HG02588 (cell line): Measurements from ENCODE around the gene PRPSAP1.
A peak's percentile ranks its signal among the peaks of the same experiment; 100 is the strongest.
"Not testable (repeated sequence)": the region's sequence is repeated elsewhere in the genome, so short reads cannot be mapped to it uniquely, and the experiment has no call there.

ENCODE experiments used
- ATAC-seq: cut with Tn5 transposase; IDR thresholded peaks from one replicate; pipeline ENCODE4 v1.9.1; 2021; ENCODE audit warnings: mild to moderate bottlenecking, moderate library complexity; ENCODE audit not compliant: unreplicated experiment

PRPSAP1 gene

DNA sequence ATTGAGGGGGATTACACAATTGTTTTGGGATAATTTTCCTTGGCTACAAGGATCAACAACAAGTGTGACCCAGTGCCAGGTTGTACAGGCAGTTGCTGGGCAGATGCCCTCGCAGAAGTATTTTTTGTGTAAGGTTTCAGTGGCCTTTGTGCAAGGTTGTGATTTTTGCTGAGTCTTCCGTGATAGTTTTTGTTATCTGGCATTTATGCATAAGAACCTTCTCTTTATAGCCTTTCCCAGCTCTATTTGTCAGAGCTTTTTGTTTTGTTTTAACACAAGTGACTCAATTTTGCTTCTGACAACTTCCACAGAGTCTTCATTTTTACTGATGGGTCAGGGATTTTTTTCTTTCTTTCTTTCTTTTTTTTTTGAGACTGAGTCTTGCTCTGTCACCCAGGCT, 6.7 kb upstream of the PRPSAP1 start:
- ATAC-seq = no peak

- ATAC-seq = not testable (repeated sequence)
Observed at GRCh38 chr17:76359776-76360175, 6.1 kb upstream of the PRPSAP1 start.

- no peak for ATAC-seq
Observed at GRCh38 chr17:76359375-76359774, 5.7 kb upstream of the PRPSAP1 start.

DNA sequence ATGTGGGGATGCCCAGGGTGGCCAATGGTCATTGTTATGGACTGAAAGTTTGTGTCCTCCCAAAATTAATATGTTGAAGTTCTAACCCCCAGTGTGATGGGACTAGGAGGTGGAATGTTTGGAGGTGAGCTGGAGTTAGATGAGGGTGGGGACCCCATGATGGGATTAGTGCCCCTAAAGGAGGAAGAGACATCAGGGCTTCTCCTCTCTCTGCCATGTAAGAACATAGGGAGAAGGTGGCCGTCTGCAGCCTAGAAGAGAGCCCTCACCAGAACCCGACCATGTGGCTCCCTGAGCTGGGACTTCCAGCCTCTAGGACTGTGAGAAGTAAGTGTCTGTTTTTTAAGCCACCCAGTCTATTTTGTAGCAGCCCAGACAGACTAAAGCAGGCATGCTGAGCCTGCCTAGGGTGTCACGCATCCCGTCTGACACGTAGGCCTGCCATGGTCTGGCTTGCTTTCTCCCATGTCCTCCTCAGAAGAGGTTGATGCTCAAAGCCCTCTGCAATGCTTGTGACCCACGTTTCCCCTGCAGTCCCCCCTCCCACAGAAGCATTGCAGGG, 4.0 kb upstream of the PRPSAP1 start:
- no peak for ATAC-seq

DNA sequence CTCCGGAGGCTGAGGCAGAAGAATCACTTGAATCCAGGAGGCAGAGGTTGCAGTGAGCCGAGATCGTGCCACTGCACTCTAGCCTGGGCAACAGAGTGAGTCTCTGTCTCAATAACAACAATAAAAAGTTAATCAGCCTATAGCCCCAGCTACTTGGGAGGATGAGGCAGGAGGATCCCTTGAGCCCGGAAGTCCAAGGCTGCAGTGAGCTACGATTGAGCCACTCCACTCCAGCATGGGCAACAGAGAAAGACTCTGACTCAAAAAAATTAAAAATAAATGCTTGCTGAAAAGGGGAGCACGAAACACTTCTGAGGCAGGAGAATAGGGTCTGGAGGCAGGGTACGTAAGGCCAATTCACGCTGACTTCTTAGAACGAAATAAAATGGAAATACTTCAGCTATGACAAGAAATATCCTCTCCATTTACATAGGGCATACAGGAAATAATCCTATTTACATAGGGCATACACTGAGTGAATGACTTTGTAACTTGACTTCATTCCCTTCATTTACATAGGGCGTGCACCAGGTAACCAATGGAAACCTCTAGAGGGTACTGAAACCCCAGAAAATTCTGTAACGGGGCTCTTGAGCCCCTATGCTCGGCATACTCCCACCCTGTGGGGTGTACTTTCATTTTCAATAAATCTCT, 3.2 kb upstream of the PRPSAP1 start:
- ATAC-seq = no peak

DNA sequence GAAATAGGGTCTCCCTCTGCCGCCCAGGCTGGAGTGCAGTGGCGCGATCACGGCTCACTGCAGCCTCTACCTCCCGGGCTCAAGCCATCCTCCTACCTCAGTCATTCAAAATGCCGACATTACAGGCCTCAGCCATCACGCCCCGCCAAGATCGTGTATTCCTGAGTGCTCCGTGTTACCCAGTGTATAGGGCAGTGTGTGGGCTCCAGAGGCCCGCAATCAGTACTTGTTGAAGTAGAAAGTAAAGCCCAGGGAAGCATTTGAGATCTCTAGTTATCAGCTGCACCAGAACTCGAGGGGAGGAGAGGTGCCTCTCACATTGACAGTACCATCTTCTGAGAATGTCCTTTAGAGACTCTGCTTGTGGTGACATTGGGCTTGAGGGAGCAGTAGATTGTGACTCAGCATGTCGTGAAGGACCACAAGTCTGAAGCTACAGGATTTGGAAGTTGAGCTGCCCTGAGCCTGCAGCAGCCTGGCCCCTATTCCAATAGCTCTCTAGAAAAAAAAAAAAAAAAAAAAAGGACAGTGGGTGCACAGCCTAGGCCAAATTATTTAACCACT, 1.1 kb upstream of the PRPSAP1 start:
- ATAC-seq = no peak

GRCh38 chr17:76354317-76354729, 607 bp upstream of the PRPSAP1 start:
- no peak for ATAC-seq

GRCh38 chr17:76353004-76353598, 615 bp downstream of the PRPSAP1 start:
- peak; percentile 22 for ATAC-seq

- no peak for ATAC-seq
Observed at GRCh38 chr17:76351526-76352071, 2.1 kb downstream of the PRPSAP1 start.

- no peak for ATAC-seq
Observed at GRCh38 chr17:76350463-76350862, 3.3 kb downstream of the PRPSAP1 start.

GRCh38 chr17:76346936-76347335, 6.8 kb downstream of the PRPSAP1 start:
- not testable (repeated sequence) for ATAC-seq

GRCh38 chr17:76345377-76345974, 8.2 kb downstream of the PRPSAP1 start:
- ATAC-seq = no peak

DNA sequence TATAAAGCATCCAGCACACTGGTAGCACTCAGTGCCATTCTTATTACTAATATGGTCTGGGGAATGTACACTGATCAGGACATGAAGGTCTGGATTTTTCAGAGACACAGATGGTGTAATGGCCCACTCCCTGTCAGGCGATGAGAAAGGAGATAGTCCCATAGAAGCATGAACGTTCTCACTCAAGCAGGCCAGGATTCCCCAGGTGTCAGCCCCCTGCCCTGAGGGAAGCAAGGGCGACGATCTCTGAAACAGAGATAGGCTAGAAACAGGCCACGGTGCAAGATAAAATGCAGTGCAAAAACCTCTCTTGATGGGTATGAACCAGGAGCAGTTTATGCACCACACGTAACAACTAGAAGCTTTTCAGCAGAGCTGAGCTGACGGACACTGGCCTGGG, 10.6 kb downstream of the PRPSAP1 start:
- no peak for ATAC-seq

GRCh38 chr17:76341301-76341700, 12.4 kb downstream of the PRPSAP1 start:
- ATAC-seq = no peak

DNA sequence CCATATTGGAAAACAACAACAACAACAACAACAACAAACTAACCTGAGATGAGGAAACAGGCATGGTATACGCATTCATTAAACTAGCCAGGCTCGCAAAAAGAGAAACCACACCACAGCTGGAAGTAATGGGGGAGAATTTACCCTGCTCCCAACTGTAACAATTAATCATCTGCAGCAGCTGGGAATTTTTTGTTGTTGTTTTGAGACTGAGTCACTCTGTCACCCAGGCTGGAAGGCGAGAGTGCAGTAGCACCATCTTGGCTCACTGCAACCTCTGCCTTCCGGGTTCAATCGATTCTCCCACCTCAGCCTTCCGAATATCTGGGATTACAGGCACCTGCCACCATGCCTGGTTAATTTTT, 16.3 kb downstream of the PRPSAP1 start:
- ATAC-seq = no peak

- no peak for ATAC-seq
Observed at GRCh38 chr17:76336756-76337412, 16.8 kb downstream of the PRPSAP1 start.

- no peak for ATAC-seq
Observed at GRCh38 chr17:76335716-76336381, 17.9 kb downstream of the PRPSAP1 start.

DNA sequence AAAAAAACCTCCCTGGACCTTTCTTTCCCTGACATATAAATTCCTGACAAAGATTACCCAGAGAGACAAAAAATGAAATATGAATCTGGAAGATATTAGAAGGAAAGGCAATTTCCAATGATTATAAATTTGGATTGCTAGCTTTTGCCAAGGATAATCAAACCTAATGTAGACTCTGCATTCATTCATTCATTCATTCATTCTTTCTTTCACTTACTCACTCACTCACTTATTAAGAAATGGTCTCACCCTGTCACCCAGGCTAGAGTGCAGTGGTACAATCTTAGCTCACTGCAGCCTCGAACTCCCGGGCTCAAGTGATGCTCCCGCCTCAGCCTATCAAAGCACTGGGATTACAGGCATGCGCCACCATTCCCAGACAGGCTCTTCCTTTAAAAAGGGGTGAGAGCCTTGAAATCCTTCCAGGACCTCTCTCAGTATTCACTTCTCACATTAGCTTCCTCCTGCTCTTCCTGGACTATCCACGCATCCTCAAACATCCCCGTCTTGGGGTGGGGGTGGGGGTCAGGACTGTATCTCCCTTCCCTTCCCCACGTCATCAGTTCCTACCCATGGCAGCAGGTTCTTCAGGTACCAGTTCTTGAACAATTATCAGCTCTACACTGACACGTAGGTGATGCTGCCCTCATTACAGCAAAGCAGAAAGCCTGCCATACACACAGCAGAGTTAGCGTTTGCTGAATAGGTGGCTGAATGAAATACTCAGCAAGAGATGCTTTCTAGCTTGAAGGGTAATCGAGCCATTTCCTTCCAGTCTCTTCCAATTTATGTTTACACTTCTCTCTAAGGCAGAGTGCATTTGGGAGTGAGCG, 19.8 kb downstream of the PRPSAP1 start:
- ATAC-seq = no peak

DNA sequence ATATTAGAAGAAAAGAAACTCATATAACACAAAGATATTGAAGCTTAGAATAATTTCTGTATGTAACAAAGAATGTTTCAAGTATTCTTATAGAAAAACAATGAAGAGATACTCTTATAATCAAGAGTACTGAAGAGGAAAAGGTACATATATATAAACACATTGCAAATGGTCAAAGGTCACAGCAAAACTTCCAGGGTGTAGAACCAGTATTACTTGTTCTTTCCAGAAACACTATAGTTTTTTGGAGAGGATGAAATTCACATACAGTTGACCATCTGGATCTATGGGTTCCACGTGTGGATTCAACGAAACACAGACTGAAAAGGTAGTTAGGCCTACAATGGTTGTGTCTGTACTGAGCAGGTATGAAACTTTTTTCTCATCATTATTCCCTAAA, 22.6 kb downstream of the PRPSAP1 start:
- no peak for ATAC-seq

- no peak for ATAC-seq
Observed at GRCh38 chr17:76329664-76330063, 24.1 kb downstream of the PRPSAP1 start.
